HG02763 (cell line): Measurements from ENCODE around the gene TCAF1.
"Not testable (repeated sequence)": the region's sequence is repeated elsewhere in the genome, so short reads cannot be mapped to it uniquely, and the experiment has no call there.

Experiments used
- ATAC-seq: cut with Tn5 transposase; IDR thresholded peaks from one replicate; pipeline ENCODE4 v1.9.1; 2021; ENCODE audit warnings: mild to moderate bottlenecking, moderate library complexity; ENCODE audit not compliant: unreplicated experiment

The TCAF1 gene

DNA sequence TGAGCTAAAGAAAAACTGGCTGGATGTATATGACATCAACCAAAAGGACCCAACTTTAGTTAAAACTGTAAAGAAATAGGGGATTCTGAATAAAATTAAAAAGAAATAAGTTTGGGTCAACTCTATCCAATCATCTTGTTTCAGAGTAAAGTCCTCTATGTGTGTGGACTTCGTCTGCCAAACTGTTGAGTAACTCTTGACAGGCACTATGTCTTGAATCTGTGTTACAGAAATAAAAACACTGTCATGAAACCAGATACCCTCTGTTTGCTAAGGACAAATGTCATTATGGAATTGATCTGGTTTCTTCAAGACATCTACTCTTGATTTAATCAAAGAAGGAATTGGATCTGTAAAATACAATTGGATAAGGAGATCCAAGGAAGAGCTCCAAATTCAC, 46.5 kb downstream of the TCAF1 start:
- not testable (repeated sequence) for ATAC-seq

DNA sequence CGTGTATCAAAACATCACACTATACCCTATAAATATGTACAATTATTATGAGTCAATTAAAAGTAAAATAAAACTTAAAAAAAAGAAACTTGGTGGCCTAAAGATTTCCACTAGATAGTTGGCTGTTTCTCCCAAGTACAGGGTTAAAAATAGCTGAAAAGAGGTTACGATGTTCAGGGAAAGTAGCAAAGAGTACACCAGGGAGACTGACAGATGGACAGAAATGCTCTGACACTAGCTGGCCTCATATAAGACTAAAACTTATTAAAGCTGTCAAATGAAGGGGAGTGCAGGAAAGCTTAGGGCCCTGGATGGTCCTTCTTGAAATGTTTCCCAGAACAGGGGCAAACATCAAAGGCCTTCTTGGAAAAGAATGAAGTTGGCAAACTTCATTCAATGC, 51.3 kb downstream of the TCAF1 start:
- no peak for ATAC-seq

DNA sequence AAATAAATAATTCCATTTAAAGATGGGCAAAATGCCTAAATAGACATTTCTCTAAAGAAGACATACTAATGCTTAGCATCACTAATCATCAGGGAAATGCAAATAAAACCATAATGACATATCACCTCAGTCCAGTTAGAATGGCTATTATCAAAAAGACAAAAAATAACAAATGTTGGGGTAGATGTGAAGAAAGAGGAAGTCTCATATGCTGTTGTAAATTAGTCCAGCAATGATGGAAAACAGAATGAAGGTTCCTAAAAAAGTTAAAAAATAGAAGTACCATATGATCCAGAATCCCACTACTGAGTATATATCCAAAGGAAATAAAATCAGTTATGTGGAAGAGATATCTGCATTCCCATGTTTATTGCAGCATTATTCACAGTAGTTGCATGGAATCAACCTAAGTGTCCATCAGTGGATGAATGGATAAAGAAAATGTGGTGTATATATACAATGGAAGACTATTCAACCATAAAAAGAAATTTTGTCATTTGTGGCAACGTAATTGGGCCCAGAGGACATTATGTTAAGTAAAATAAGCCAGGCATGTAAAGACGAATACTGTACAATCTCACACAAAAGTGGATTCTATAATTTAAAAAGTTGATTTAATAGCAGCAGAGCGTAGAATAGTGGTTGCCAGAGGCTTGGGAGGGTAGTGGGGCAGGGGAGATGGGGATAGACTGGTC, 52.0 kb downstream of the TCAF1 start:
- ATAC-seq: no peak

DNA sequence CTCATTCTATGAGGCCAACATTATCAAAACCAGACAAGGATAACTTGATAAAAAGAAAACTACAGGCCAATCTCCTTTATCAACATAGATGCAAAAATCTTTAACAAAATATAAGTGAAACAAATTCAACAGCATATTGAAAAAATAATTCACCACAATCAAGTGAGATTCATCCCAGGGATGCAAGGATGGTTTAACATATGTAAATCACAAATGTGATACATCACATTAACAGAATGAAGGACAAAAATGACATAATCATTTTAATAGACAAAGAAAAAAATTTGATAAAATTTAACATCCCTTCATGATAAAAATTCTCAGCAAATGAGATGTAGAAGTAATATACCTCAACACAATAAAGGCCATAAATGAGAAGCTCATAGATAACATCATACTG, 53.8 kb downstream of the TCAF1 start:
- ATAC-seq: no peak

DNA sequence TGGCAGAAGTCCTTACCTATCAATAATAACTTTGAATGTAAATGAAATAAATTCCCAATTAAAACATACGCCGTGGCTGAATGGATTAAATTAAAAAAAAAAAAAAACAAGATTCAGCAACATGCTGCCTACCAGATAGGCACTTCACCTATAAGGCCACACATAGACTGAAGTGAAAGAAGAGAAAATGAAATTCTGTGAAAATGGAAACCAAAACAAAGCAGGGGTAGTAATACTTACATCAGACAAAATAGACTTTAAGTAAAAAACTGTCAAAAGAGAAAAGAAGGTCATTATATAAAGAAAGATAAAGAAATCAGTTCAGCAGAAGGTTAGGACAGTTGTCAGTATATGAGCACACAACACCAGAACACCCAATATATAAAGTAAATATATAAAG, 55.3 kb downstream of the TCAF1 start:
- ATAC-seq: no peak

DNA sequence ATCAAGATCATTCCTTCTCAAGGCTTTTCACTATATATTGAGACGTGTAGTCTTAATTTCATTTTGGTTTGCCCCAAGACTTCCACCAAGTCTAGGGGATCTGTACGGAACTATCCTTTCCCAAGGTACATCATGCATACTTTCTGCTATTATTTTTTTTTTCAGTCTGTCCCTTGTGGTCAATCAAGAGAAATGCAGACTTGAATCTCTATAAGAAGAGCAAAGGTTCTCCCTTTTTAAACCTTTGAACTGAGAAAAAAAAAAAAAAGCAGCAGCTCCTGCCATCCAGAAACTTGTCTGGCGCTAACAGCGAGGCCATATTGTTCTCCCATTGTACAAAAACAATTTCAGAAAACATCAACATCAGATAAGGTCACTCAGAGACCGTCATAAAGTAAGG, 60.3 kb downstream of the TCAF1 start:
- not testable (repeated sequence) for ATAC-seq

DNA sequence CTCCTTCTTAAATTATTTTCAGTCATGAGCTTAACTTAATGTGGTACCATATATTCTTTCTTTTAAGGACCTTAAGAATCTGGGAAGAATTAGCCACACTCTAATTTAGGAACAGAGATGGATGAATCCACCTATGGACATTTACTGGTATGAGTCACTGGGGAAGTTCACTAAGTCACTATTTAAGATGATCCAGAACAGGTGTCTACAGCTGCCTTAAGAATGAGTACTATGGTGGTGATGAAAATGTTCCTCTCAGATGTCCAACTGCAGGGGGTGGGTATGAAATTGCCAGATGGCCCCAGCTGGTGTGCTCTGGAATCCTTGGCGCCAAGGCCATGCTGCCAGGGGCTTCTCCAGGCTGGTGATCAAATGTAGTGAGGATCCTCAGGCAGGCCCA, 61.9 kb downstream of the TCAF1 start:
- not testable (repeated sequence) for ATAC-seq

DNA sequence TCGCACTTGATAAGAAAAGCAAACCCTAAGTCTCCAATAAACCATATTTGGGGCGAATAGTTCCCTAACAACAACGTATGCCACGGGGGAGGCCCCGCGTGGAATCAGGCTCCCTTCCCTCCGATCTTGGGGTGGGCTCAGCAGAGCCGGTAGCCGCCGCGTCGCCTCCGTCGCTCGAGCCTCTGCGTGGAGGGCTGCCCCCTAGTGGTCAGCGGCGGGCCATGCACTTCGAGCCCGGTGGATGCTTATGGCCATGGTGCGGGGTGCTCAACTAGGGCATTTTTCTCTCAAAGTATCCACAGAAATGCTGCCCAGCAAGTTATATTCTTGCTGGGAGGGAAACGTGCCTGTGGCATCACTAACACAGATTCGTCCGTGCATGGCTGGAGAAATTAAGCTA, 64.8 kb downstream of the TCAF1 start:
- ATAC-seq: peak; percentile 59

DNA sequence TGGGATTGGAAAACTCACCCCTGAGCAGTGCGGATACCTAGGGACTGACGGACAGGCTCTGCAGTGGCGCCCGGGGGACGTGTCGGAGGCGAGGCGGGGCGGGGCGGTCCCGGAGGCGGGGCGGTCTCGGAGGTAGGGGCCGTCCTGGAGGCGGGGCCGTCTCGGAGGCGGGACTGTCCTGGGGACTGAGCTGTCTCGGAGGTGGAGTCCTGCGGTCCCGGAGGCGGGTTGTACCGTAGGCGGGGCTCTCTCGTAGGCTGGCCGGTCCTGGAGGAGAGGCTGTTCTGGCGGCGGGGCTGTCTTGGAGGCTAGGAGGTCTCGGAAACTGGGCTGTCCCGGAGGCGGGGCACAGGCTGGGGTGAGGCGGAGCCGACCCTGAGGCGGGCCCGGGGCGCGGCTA, 65.4 kb downstream of the TCAF1 start:
- peak; percentile 81 for ATAC-seq

DNA sequence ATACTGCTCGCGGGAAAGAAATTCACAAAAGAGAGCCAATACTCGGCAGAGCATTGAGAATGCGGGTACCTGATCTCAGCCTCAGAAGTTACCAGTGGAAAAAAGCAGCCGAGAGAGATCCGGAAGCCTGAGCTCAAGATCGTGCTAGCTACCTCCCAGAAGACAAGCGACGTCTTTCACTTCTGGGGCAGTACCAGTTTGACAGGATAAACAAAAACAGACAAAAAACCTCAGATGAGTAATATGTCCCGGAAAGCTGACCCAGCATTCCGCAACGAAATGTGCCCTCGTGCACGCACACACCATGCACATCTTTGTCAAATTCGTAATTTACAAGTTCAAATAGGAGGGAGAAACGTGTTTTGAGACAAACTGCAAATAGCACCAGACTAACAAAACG, 65.9 kb downstream of the TCAF1 start:
- peak; percentile 30 for ATAC-seq

DNA sequence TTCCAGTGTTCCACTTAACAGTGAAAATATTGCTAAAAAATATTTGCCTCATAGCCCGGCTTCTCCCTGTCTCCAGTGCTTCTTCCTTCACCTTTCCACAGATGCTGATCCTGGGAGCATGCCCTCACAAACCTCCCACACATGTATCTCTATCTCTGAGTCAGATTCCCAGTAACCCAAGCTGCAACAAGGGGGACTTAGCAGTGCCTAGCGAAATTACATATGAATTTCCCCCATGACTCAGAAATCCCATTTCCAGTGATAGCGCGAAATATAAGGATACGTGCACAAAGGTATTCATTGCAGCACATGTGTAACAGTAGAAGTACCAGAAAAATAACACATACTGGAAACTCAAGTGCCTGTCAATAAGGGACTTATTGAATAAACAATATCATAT, 75.4 kb downstream of the TCAF1 start:
- ATAC-seq: not testable (repeated sequence)

DNA sequence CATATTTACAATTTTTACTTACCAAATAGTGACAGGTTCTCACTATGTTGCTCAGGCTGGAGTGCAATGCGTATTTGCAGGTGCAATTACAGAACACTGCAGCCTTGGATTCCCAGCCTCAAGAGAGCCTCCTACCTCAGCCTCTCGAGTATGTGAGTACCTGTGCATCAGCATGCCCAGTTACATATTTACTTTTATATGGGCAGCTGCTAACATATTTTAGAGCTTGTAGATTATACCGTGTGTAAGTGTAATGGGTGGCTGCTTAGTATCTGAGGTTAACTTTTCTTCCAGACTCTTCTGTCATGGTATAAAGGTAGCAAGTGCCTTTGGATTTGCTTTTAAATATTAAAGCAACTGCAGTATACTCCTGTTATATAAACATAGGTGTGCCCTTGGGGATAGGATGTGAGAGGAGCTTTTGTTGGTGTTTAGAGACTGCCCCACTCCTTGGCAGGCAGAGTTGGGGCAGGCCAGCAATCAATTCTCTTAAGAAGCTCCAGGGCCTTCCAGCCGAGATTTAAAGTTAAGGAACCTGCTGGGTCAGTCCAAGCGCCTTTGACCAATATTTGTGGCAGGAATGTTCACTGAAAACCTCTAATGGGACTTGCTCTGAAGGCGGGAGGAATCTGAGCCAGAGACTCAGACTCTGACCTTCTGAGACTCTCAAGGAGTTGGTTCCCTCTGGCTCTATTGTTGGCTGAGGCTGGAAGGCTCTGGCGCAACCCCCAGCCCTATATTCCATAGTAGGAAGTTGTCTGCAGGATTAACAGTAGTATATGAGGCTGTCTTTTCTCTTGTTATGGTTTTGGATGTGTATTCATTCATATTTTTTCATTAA, 77.5 kb downstream of the TCAF1 start:
- ATAC-seq: not testable (repeated sequence)

DNA sequence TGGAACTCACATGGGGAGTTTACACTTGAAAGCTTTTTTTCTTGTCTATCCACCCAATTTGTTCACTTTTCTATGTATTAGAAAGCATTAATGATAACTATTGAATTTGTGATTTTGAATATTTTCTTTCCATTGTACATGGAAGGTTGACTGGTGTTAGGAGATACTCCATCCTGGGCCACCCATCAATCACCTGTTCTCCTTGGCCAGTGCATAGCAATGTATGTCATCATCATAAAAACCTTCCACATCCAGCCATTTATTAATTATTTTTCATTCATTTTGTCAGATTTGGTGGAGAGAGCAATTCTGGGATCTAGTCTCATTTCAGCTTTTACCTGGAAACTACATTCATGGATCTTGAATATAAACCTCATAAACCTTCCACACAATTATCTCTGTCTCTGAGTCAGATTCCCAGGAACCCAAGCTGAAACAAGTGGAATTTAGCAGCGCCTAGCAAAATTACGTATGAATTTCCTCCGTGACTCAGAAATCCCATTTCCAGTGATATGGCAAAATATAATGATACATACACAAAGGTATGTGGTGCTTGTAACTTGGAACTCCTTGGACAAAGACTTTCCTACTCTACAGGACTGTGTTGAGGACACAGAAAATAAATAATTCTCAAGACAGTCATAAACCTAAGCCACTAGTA, 78.2 kb downstream of the TCAF1 start:
- ATAC-seq: not testable (repeated sequence)

DNA sequence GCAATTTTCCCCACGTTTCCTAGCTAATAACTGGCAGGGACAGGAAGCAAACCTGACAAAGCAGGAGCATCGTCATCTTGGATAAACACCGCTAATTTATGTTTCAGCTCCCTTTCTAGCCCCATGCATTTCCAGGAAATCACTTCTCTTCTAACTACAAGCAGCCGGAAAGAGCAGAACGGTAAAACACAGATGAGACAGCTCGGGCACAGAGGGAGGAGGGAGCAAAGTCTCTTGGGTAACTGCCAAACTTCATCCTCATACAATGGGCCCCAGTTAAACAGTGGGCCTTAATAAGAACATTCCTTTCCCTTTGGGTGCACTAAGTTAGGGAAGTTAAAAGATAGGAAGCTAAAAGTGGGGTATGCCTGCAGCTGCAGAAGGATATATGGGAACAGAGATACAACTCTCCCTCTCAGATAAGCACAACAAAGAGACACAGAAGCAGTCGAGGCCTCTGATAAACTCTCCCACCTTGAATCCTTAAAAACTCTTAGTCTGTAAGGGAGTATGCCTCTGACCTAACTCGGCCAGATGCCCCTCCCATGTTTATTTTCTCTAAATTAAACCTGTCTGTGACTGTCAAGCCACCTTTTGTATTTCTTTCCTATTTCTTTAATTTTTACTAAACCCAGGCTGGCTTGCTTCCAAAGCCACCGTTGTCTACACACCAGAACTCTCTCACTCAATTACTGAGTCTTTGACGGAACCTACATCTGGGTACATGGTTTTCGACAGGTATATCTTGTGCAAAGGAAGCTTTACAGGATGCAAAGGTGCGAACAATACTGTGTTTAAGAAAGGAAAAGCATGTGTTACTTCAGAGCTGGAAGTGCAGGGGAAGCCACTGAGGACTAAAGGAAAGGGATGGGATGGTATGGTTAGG, 80.3 kb downstream of the TCAF1 start:
- ATAC-seq: not testable (repeated sequence)

DNA sequence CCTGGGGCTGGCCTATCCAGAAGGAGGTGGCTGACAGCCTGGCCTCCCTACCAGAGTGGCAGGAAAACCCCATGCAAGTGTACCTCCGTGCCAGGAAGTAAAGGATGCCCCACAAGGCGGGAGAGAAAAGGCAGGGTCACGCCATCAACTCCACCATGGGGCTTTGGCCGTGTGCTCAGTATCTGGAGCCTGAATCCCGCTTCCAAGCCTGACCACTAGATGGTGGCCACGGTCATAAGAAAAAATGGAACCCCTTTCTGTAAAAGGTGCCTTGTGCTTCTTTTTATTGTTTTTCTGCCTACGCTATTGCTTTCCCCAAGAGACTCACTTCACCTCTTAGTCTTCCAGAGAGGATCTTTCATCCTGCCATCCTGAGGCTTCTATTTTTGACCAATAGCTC, 84.1 kb downstream of the TCAF1 start:
- ATAC-seq: peak; percentile 65

DNA sequence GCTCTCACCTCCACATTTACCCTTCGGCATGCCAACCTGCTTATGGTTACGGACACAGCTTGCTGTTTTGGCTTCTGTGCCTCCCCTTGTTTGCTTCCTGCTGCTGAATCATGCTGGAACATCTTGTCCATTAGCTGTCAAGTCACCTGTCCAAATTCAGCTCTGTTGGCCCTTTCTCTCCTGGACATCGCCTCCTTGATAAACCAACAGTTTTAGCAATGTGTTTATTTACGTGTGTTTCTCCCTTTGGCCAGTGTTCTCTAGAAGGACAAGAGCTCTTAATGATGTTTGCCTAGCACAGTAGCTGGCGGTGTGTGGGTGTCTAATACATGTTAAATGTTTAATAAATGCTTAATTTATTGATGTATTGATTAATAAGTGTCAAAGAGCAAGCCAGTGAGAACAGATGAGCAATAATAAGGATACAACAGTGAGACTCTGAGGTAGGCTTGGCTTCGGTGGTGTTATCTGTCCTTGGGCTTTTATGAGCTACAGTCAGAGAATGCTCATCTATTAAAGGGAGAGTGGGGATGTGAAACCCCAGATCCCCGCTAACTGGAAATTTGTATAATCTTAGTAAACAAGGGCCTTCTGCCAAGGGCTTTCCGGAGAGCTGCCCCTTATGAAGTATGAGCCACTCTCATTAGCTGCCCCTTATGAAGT, 85.4 kb downstream of the TCAF1 start:
- not testable (repeated sequence) for ATAC-seq

DNA sequence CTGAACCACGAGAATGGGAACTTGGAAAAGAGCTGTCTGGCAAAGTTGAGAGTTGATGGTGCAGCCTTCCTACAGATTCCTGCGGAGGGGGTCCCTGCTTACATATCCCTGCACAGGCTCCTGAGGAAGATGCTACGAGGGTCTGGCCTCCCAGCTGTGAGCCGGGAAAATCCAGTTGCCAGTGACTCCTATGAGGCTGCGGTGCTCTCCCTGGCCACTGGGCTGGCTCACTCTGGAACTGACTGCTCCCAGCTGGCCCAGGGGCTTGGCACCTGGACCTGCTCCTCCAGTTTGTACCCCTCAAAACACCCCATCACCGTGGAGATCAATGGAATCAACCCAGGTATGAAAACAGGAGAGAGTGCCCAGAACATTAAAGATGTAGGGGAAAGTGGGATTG, 91.3 kb downstream of the TCAF1 start:
- not testable (repeated sequence) for ATAC-seq

DNA sequence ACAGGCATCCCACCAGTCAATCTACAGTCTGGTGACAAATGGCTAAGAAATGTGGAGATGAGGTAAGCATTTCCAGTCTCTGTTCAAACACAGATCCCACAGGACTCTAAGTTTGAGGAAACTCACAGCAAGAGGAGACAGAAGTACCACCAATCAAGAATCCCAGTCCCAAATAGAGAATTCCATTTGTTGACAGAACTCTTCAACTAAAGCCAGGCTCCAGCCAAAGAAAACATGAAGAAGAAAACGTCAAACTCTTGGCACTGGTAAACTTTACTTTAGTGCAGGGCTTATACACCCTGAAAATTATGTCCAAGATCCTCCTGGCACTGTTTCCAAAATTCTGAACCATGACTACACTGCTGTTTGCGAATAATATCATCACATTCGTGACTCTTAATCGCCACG, 95.3 kb downstream of the TCAF1 start:
- ATAC-seq: not testable (repeated sequence)
